Right cardiac atrium (tissue), 5 donors: ENCODE results near the gene HEMK1. TPM values are rescaled to one million over a fixed set of nuclear protein-coding genes. Genes with fewer than 3 reads are reported as not detected.

ENCODE experiments used
- ATAC-seq, 2 donors: fragments of 200-7000 bp; cut with Tn5 transposase; one replicate each; pipeline versions ENCODE4 v1.8.0 to v1.9.1; 2020; ENCODE audit warnings: moderate library complexity in 2 of 2, mild to moderate bottlenecking in 1 of 2
- DNase-seq, 3 donors: peaks; one replicate each; pipeline ENCODE4 v3.0.0-alpha.2; 2020
- H3K27ac ChIP-seq: one replicate; pipeline ENCODE4 v1.5.1; 2013; ENCODE audit warnings: mild to moderate bottlenecking, low read length, control low read depth, moderate library complexity
- H3K27me3 ChIP-seq: one replicate; pipeline ENCODE4 v1.6.1; 2013; ENCODE audit not compliant: control insufficient read depth, insufficient read depth
- H3K4me1 ChIP-seq: one replicate; pipeline ENCODE4 v1.6.1; 2013; ENCODE audit warnings: low read length; ENCODE audit not compliant: control insufficient read depth, insufficient read depth
- H3K4me3 ChIP-seq: one replicate; pipeline ENCODE4 v1.5.1; 2013; ENCODE audit warnings: low read length, control low read depth
- H3K9me3 ChIP-seq: one replicate; pipeline ENCODE4 v1.6.1; 2013; ENCODE audit warnings: low read length; ENCODE audit not compliant: control insufficient read depth
- WGBS: extraction: QIAGEN DNeasy Blood & Tissue Kit; methylation state at CpG from one replicate; pipeline ENCODE4 v1.1.7; 2013; 5-methylcytosine and 5-hydroxymethylcytosine counted together
- intact Hi-C, 4 donors: fragments of 100-400 bp; cut with DNase I; formaldehyde crosslinking; loops; one replicate each; pipeline versions ENCODE4 v1.11.0 to v1.14.0; 2022 to 2023
- long read RNA-seq, 4 donors: library from polyadenylated mRNA; unstranded; transcript quantifications; one replicate each; pipeline ENCODE4 v2.0.0, GENCODE V29; 2020 to 2021
- polyA plus RNA-seq: library from polyadenylated mRNA; stranded (reverse); fragments of 200-250 nt; gene quantifications from one replicate; pipeline ENCODE4 v1.2.3, GENCODE V29; 2013
- total RNA-seq, 4 donors: library from RNA; stranded (reverse); fragmentation: NEBNext Ultra II Directional; extraction: Animal tissue kit (Norgen Biotek cat#: 25700); gene quantifications; one replicate each; pipeline ENCODE4 v1.2.1, GENCODE V29; 2021
- donor health status: healthy with polysubstance abuse.
- donor health status: DM: no; HTN: yes; CAD: no.
- donor health status: DM: no; HTN: no; CAD: no.
- donor health status: DM: no; HTN: yes; CAD: no; lungs with severe emphysema.
- donor health status: DM: yes; HTN: yes; CAD: no.

HEMK1 gene
- 10 to 100 TPM; 14.0 to 18.3 (median 15.8) TPM for total RNA-seq
- polyA plus RNA-seq = 16.6 TPM
- long read RNA-seq, donor 1, full-length matches to known transcripts = 21 of 32 reads
- long read RNA-seq, donor 1, partial matches to known transcripts = 2 of 32 reads
- long read RNA-seq, donor 1, other reads (novel, unspliced or antisense) = 9 of 32 reads
- long read RNA-seq, donor 2, full-length matches to known transcripts = 6 of 11 reads
- long read RNA-seq, donor 2, partial matches to known transcripts = 0 of 11 reads
- long read RNA-seq, donor 2, other reads (novel, unspliced or antisense) = 5 of 11 reads
- long read RNA-seq, donor 3, full-length matches to known transcripts = 50 of 77 reads
- long read RNA-seq, donor 3, partial matches to known transcripts = 2 of 77 reads
- long read RNA-seq, donor 3, other reads (novel, unspliced or antisense) = 25 of 77 reads
- long read RNA-seq, donor 4, full-length matches to known transcripts = 9 of 15 reads
- long read RNA-seq, donor 4, partial matches to known transcripts = 2 of 15 reads
- long read RNA-seq, donor 4, other reads (novel, unspliced or antisense) = 4 of 15 reads

DNA sequence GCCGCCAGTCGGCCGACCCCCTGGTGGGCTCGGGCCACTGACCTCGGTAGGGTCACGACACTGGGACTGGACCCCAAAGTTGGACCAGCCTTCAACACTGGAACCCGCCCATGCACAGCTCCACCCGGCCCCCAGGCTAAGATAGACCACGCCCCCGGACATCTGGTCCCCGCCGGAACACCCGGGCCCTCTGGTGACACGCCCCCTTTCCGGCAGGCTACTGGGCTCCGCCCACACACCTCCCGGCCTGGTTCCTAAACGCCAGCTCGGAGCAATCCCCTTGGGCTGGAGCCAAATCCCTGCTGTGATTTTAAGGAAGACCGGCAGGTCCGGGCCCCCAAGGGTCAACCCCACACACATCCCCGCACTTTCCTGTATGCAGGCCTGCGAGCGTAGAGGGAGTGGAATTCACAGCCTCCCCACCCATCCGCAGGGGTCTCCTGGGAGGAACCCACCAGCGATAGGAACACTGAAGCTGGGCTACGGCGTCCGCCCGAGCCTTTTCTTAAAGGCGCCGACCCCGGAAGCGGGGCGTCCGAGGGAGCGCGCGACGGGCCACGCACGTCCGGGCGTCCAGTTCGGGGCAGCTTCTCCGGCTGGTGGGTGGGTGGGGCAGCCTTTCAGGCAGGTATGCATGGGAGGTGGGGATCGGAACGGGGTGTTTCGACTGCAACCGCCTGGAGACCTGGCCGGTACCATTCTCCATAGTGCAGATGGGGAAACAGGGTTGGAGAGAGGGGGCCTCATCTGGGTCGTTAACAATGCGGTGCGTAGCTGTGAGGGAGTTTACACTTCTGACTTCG lies at the start of gene HEMK1:
Gene HEMK1, plus strand, starts transcription at position 576 of the 803 bp plus-strand sequence. CDS start 1,583 bp downstream, outside the sequence.
- DNase-seq (peak; percentile 99), ATAC-seq (peak; percentile 90)
- Histone ChIP-seq H3K9me3 (no peaks in the 10 kb centered on the region), H3K4me3 (peak within 1 kb of the TSS; percentile 73), H3K4me1 (peaks cover 5% of the 10 kb centered on the region), H3K27me3 (no peaks in the 10 kb centered on the region), H3K27ac (peak within 1 kb of the TSS; percentile 89)
- intact Hi-C loops = no loop called here
- under 1% methylated on average over 55 of the region's 55 CpGs for WGBS

- 59% methylated on average over 3 of the region's 3 CpGs for WGBS
- Histone ChIP-seq H3K4me1 (peaks cover 2% of the 10 kb centered on the region), H3K27ac (no peak overlapping the region), H3K27me3 (no peaks in the 10 kb centered on the region), H3K4me3 (no peak overlapping the region), H3K9me3 (no peaks in the 10 kb centered on the region)
- no peak for ATAC-seq
- intact Hi-C loops = no loop called here
- no peak for DNase-seq
Measured at GRCh38 chr3:50520849-50521248, 48.5 kb upstream of the HEMK1 start.

GRCh38 chr3:50521572-50521971 lies 47.8 kb upstream of the HEMK1 start:
- DNase-seq (no peak), ATAC-seq (no peak)
- Histone ChIP-seq H3K4me1 (peaks cover 2% of the 10 kb centered on the region), H3K9me3 (no peaks in the 10 kb centered on the region), H3K27ac (no peak overlapping the region), H3K27me3 (no peaks in the 10 kb centered on the region), H3K4me3 (no peak overlapping the region)
- 71% methylated on average over 5 of the region's 5 CpGs for WGBS
- intact Hi-C loops = no loop called here

DNA sequence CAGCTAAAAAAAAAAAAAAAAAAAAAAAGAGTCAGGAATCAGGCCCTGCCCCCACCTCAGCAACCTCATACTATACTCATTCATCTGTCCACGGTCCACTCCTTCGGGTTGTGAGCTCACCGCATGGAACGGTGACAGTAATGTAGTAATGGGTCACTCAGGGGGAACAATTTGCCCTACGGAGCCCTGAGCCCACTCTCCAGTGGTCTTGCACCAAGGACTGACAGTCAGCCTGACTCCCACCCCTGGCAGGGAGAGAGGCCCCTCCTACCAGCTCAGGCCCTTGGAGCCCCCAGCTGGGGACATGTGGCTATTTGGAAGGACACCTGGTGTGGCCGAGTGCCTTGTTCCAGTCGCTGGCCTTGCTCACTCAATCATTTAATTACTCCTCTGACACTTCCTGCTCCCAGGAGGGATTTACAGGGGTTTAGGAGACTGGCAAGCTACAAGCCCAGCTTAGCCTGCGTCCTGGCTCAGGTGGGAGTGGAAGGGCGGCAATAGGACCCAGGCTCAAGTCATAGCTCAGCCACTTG lies 46.0 kb upstream of the HEMK1 start:
- no peaks in the 10 kb centered on the region for H3K9me3 ChIP-seq
- no peaks in the 10 kb centered on the region for H3K27me3 ChIP-seq
- WGBS = 70% methylated on average over 9 of the region's 9 CpGs
- ATAC-seq (no peak), DNase-seq (no peak)
- intact Hi-C loops = no loop called here
- H3K4me3 ChIP-seq = no peak overlapping the region
- H3K4me1 ChIP-seq = peaks cover 2% of the 10 kb centered on the region
- no peak overlapping the region for H3K27ac ChIP-seq

DNA sequence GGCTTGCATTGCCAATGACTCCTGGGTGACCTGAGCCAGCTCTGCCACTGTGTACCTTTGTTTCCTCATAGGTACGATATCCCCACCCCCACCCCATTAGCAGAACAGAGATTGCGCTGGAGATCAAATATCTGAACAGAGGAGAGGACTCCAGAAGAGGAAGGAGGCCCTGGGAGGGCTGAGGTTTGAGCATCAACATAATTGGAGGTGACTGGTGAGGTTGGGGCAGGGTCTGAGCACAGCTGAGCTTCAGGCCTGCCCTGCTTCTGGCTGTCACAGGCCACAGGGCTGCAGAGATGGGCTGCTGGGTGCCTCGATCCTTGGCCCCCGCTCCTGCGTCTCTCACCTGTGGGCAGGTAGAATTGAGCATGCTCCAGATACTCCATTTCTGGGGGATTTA lies 44.6 kb upstream of the HEMK1 start:
- Histone ChIP-seq H3K27ac (no peak overlapping the region), H3K4me3 (no peak overlapping the region), H3K27me3 (no peaks in the 10 kb centered on the region), H3K4me1 (no peaks in the 10 kb centered on the region), H3K9me3 (no peaks in the 10 kb centered on the region)
- intact Hi-C loops = no loop called here
- DNase-seq (no peak), ATAC-seq (no peak)
- WGBS = 78% methylated on average over 5 of the region's 5 CpGs

DNA sequence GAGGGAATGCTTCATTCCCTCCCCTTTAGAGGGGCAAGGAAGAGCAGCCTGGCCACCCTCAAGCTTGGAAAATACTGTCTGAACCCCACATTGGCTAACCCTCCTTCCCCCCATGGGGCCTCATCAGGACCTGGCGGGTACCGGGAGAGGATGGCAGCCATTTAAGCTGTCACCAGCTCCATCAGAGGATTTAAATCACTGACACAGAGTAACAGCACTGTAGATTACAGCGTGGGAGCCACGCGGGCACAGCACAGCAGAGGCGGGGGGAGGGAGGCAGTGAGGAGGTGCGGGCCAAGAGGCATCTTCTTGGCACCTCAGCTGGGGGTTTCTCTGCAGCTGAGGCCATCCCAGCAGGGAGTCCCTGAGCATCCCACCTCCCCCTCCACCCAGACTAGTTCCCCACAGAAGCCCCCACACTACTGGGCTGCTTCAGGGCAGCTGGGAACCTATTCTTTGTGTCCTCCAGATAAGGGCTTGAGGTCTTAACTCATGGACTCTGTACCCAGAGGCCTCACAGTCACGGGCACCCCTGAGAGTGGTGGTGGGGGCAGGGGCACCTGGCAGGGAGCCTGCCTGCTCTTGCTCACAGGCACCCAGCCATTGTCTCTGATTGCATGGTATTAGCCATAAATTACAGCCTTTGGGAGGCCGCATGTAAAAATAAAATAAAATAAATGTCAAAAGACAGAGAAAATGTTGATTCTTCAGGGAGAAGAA lies 44.0 kb upstream of the HEMK1 start:
- peaks cover 2% of the 10 kb centered on the region for H3K4me1 ChIP-seq
- no peak for ATAC-seq

DNA sequence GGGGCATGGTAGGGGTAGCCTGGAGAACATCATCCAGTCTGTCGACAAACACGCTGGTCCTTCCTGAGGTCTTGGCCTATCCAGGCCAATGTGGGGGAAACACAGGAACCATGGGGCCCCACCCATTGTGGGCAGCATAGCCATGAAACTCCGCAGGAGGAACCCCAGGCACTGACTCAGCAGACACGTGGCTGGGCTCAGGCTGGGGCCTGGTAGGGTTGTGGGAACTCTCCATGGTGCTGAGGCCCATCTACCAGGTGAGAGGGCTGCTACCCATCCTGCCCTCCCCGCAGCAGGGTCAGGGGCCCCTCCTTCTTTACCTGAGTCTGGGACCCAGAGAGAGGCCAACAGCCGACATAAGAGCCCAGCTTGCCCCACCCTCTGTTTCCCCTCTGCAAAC lies 43.3 kb upstream of the HEMK1 start:
- H3K9me3 ChIP-seq = no peaks in the 10 kb centered on the region
- no peak overlapping the region for H3K27ac ChIP-seq
- H3K27me3 ChIP-seq = no peaks in the 10 kb centered on the region
- DNase-seq = peak; percentile 46 to 75 (median 70)
- 35% methylated on average over 6 of the region's 6 CpGs for WGBS
- intact Hi-C loops = no loop called here
- H3K4me3 ChIP-seq = no peak overlapping the region
- peak; percentile 32 to 39 for ATAC-seq
- H3K4me1 ChIP-seq = peaks cover 2% of the 10 kb centered on the region

More for the DNA sequence above, 44.0 kb upstream of the HEMK1 start:
- intact Hi-C loops = no loop called here
- Histone ChIP-seq H3K27ac (no peak overlapping the region), H3K9me3 (no peaks in the 10 kb centered on the region), H3K27me3 (no peaks in the 10 kb centered on the region), H3K4me3 (no peak overlapping the region)
- DNase-seq = no peak
- 59% methylated on average over 9 of the region's 9 CpGs for WGBS

DNA sequence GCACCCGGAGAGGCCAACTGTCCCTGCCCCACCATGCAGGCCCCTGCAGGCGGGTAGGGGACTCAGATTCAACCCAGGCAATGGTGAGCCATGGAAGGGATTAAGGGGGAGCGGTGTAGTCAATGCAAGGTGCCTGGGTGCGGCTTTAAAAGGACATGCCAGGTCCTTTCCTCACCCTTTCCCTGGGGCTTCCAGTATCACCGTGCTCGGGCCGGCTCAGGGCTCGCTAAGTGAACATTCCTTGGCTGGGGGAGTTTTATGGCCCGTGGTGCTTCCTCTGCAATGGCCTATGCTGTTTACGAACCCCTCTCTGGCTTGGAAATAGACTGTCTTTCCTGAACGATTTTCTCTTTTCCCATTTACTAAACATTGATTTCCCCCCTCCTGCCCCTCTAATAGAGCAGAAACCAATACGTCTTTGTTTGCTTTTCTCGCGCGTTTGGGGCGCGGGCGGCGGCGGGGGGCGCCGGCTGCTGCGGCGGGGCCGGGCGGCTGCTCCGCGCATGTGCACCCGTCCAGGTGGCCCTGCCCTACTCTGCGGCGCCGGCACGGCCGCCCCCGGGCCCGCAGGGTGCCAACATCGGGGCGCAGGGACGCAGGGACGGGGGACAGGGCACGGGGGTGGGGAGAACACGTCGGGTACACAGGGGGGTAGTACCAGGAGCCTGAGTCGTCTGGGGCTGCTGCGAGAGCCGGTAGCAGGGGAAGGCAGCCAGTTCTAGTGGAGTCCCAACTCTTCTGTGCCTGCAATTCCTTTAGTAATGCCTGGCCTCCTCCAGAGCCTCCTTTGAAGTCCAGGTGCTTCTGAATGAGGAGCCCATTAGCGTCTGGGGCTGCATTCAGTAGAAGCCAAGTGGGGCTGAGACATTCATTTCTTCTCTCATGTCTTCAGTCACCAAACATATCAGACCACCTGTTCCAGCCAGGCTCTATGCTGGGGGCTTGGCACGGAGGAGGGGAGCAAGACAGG lies 39.0 kb upstream of the HEMK1 start:
- no peak overlapping the region for H3K4me3 ChIP-seq
- no peak overlapping the region for H3K27ac ChIP-seq
- no peaks in the 10 kb centered on the region for H3K9me3 ChIP-seq
- no peaks in the 10 kb centered on the region for H3K27me3 ChIP-seq
- ATAC-seq (no peak), DNase-seq (peak in 1 of 3 donors; percentile 66)
- intact Hi-C loops = no loop called here
- H3K4me1 ChIP-seq = peaks cover 2% of the 10 kb centered on the region
- 14% methylated on average over 48 of the region's 48 CpGs for WGBS

- ATAC-seq (no peak), DNase-seq (no peak)
- Histone ChIP-seq H3K9me3 (no peaks in the 10 kb centered on the region), H3K4me1 (peaks cover 2% of the 10 kb centered on the region), H3K27ac (no peak overlapping the region), H3K4me3 (no peak overlapping the region), H3K27me3 (no peaks in the 10 kb centered on the region)
- WGBS = 94% methylated on average over 4 of the region's 4 CpGs
- intact Hi-C loops = no loop called here
Measured at GRCh38 chr3:50531201-50531600, 38.1 kb upstream of the HEMK1 start.
